HEK293T (cell line): ENCODE results near the gene NEK10.

Experiments
- CTCF ChIA-PET: fragments of 350-600 bp; formaldehyde crosslinking; extraction: SDS; loops from one replicate; lab custom pipeline; 2021; ENCODE audit warnings: antibody characterized with exemption, inconsistent platforms; lab: Yijun Ruan, JAX
- POLR2A ChIA-PET: fragments of 350-600 bp; formaldehyde crosslinking; extraction: SDS; loops from one replicate; lab custom pipeline; 2020; ENCODE audit warnings: antibody characterized with exemption, inconsistent platforms; lab: Yijun Ruan, JAX
- DNase-seq: peaks from one replicate; pipeline ENCODE4 v3.0.0; 2012; ENCODE audit warnings: mixed read lengths; ENCODE audit errors: extremely low spot score
- ARNT ChIP-seq: fragments of 450-650 bp; IDR thresholded peaks from 2 replicates; pipeline ENCODE4 v1.6.1; 2017; ENCODE audit warnings: mild to moderate bottlenecking
- BHLHE40 ChIP-seq: fragments of 450-650 bp; IDR thresholded peaks from 2 replicates; pipeline ENCODE4 v1.6.1; 2016; ENCODE audit warnings: mild to moderate bottlenecking, moderate library complexity, borderline replicate concordance
- CTBP1 ChIP-seq: fragments of 450-650 bp; IDR thresholded peaks from 2 replicates; pipeline ENCODE4 v1.6.1; 2016; ENCODE audit warnings: borderline replicate concordance
- ELF4 ChIP-seq: fragments of 450-650 bp; IDR thresholded peaks from 2 replicates; pipeline ENCODE4 v1.6.1; 2017; ENCODE audit warnings: antibody characterized with exemption
- FOXA1 ChIP-seq: fragments of 450-650 bp; IDR thresholded peaks from 2 replicates; pipeline ENCODE4 v1.6.1; 2016; ENCODE audit warnings: mild to moderate bottlenecking
- FOXK2 ChIP-seq: fragments of 450-650 bp; IDR thresholded peaks from 2 replicates; pipeline ENCODE4 v1.6.1; 2016; ENCODE audit warnings: mild to moderate bottlenecking
- FOXM1 ChIP-seq: fragments of 450-650 bp; IDR thresholded peaks from 2 replicates; pipeline ENCODE4 v1.6.1; 2017; ENCODE audit warnings: mild to moderate bottlenecking, borderline replicate concordance
- HDGF ChIP-seq: fragments of 450-650 bp; IDR thresholded peaks from 2 replicates; pipeline ENCODE4 v1.6.1; 2017; ENCODE audit warnings: antibody characterized with exemption, borderline replicate concordance
- L3MBTL2 ChIP-seq: fragments of 450-650 bp; conservative IDR thresholded peaks from 2 replicates; pipeline ENCODE4 v1.6.1; 2016; ENCODE audit warnings: mild to moderate bottlenecking
- LEF1 ChIP-seq: fragments of 450-650 bp; IDR thresholded peaks from 2 replicates; pipeline ENCODE4 v1.6.1; 2017; ENCODE audit warnings: mild to moderate bottlenecking, borderline replicate concordance
- NFRKB ChIP-seq: fragments of 450-650 bp; IDR thresholded peaks from 2 replicates; pipeline ENCODE4 v1.6.1; 2016; ENCODE audit warnings: mild to moderate bottlenecking, moderate library complexity
- PKNOX1 ChIP-seq: fragments of 450-650 bp; IDR thresholded peaks from 2 replicates; pipeline ENCODE4 v1.6.1; 2016
- SP1 ChIP-seq: fragments of 450-650 bp; IDR thresholded peaks from 2 replicates; pipeline ENCODE4 v1.6.1; 2017
- SUZ12 ChIP-seq: fragments of 450-650 bp; IDR thresholded peaks from 2 replicates; pipeline ENCODE4 v1.6.1; 2016; ENCODE audit warnings: mild to moderate bottlenecking
- TARDBP ChIP-seq: fragments of 450-650 bp; IDR thresholded peaks from 2 replicates; pipeline ENCODE4 v1.6.1; 2016
- ZNF384 ChIP-seq: fragments of 450-650 bp; IDR thresholded peaks from 2 replicates; pipeline ENCODE4 v1.6.1; 2016

Gene NEK10

GRCh38 chr3:27115352-27115751 lies 253.8 kb downstream of the NEK10 start:
- DNase-seq: no peak
- POLR2A ChIA-PET: no interaction called here
- TF ChIP-seq TARDBP: no peak
- no peak for TF ChIP-seq CTBP1
- TF ChIP-seq FOXA1: no peak
- no peak for TF ChIP-seq ELF4
- no peak for TF ChIP-seq BHLHE40
- no peak for TF ChIP-seq SP1
- TF ChIP-seq FOXK2: no peak
- no peak for TF ChIP-seq ARNT
- TF ChIP-seq L3MBTL2: no peak
- no peak for TF ChIP-seq FOXM1
- TF ChIP-seq NFRKB: no peak
- no peak for TF ChIP-seq SUZ12
- TF ChIP-seq PKNOX1: no peak
- TF ChIP-seq ZNF384: no peak
- no peak for TF ChIP-seq HDGF
- TF ChIP-seq LEF1: no peak
- CTCF ChIA-PET: no interaction called here

- TF ChIP-seq ZNF384 (no peak), FOXA1 (no peak), CTBP1 (no peak), LEF1 (no peak)
- ChIA-PET CTCF (no interaction called here), POLR2A (no interaction called here)
- no peak for DNase-seq
Observed at GRCh38 chr3:27114684-27115083, 254.5 kb downstream of the NEK10 start.

DNA sequence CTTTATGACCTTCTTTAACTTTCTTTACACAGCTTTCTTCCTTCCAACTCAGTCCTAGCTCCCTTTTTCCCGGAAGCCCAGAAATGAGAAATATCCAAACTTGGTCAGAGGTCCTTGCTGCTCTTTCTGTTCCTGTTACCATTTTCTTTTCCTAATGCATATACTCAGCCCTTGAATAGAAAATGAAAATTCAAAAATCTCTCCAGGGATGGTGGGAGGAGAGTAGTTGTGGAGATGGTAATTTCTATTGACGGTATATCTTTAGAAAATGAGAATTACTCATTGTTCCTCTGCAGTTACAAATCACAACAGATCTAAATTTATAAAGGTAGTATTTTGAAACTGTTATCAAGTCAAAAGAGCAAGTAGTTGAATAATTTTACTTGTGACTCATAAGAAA lies 255.1 kb downstream of the NEK10 start:
- DNase-seq: no peak
- TF ChIP-seq PKNOX1: no peak
- no peak for TF ChIP-seq ELF4
- no peak for TF ChIP-seq FOXA1
- no peak for TF ChIP-seq SUZ12
- no peak for TF ChIP-seq SP1
- TF ChIP-seq L3MBTL2: no peak
- no peak for TF ChIP-seq LEF1
- TF ChIP-seq TARDBP: no peak
- no peak for TF ChIP-seq HDGF
- no peak for TF ChIP-seq FOXK2
- TF ChIP-seq ZNF384: no peak
- TF ChIP-seq FOXM1: no peak
- no peak for TF ChIP-seq ARNT
- TF ChIP-seq NFRKB: no peak
- ChIA-PET CTCF (no interaction called here), POLR2A (no interaction called here)

DNA sequence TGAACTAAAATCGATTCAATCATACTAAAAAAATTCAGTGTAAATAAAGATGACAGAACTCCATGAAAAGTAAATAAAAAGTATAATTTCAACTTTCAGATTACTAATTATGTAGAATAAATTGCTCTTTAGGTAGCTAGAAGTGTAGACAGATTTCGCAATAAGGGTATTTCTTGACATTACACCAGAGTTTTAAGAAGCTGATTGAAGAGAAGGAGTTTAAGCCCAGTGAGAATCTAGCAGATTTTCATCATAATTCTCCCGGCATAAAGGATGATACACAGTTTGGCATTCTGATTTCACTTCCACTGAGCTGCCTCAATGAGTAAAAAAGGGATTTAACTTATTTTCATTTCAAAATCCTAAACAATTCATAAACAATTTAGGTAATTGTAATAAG lies 259.2 kb downstream of the NEK10 start:
- DNase-seq: no peak
- no peak for TF ChIP-seq NFRKB
- TF ChIP-seq TARDBP: no peak
- no peak for TF ChIP-seq SUZ12
- no peak for TF ChIP-seq FOXA1
- TF ChIP-seq FOXM1: no peak
- no peak for TF ChIP-seq HDGF
- CTCF ChIA-PET: no interaction called here
- POLR2A ChIA-PET: no interaction called here

DNA sequence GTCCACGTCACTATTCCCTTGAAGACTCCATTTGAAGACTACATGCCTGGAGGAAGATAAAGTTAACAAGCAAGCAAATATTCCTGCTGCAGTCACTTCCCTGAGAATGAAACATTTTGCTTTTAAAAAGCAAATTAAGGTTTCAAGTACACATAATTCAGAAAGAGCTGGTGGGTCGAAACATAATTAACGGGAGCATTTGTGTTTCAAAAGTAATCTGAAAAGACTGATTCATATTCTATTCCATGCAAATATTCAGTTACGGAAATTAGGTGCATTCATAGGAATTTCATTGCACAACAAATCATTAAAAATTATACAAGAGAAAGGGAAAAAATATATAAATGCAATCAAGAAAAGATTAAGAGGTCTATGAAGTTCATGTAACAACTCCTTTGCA lies 260.9 kb downstream of the NEK10 start:
- POLR2A ChIA-PET: no interaction called here
- TF ChIP-seq FOXM1: no peak
- CTCF ChIA-PET: no interaction called here
- DNase-seq: no peak

DNA sequence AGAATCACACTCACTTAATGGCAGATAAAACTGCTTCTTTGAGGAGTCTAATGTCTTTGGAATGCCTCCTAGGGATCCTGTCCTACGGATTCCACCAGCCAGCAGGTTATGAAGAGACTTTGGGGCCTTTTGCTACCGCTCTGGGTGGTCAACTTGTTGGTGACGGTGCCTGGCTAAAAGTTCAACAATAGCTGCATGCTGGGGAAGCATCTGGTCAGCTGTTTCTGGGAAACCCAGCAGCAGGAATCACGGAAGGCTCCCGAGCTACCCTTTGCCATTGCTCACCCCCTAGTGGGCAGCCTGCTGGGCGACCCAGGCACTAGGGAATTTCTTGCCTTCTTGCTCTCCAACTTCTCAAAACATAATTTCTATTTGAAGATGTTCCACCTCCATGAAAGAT lies 263.3 kb downstream of the NEK10 start:
- CTCF ChIA-PET: no interaction called here
- no peak for TF ChIP-seq FOXA1
- TF ChIP-seq ZNF384: no peak
- TF ChIP-seq ARNT: no peak
- no peak for TF ChIP-seq PKNOX1
- no peak for TF ChIP-seq SUZ12
- no peak for TF ChIP-seq SP1
- TF ChIP-seq CTBP1: no peak
- no peak for TF ChIP-seq TARDBP
- TF ChIP-seq FOXM1: no peak
- TF ChIP-seq HDGF: no peak
- TF ChIP-seq FOXK2: no peak
- no peak for TF ChIP-seq BHLHE40
- TF ChIP-seq NFRKB: no peak
- TF ChIP-seq LEF1: no peak
- TF ChIP-seq L3MBTL2: no peak
- POLR2A ChIA-PET: no interaction called here
- DNase-seq: peak; percentile 13

GRCh38 chr3:27097182-27097581 lies 272.0 kb downstream of the NEK10 start:
- ChIA-PET POLR2A (no interaction called here), CTCF (no interaction called here)
- no peak for DNase-seq
- TF ChIP-seq FOXA1 (no peak), CTBP1 (no peak), FOXM1 (no peak), L3MBTL2 (no peak), HDGF (no peak), ZNF384 (no peak), FOXK2 (no peak), BHLHE40 (no peak), PKNOX1 (no peak), LEF1 (no peak), SP1 (no peak), ARNT (no peak), ELF4 (no peak), TARDBP (no peak), SUZ12 (no peak)
